Natural killer cell treated with Interleukin-12 subunit alpha and Interleukin-12 subunit beta and Interleukin-15 and Interleukin-18, amount 100 ng/mL, for 72 hours (primary cell): ENCODE data around the gene CDCA3. TPM values are rescaled to one million over a fixed set of nuclear protein-coding genes. Genes with fewer than 3 reads are reported as not detected.
"Not testable (repeated sequence)": the region's sequence is repeated elsewhere in the genome, so short reads cannot be mapped to it uniquely, and the experiment has no call there.

ENCODE experiments used
- ATAC-seq, 2 donors: fragments of 150-1000 bp; cut with Tn5 transposase in 1 of 2; sonication (Bioruptor Pico), chemical (Tn5 transposase) in 1 of 2; 2 replicates each; pipeline ENCODE4 v1.10.0; 2021
- DNase-seq: peaks from one replicate; pipeline ENCODE4 v3.0.0; 2022; ENCODE audit warnings: low spot score
- H3K27ac Mint-ChIP-seq, 2 donors: 1 replicate in 1 of 2; 2 replicates in 1 of 2; pipeline ENCODE4 v1.8.0; 2022; ENCODE audit warnings: mixed read lengths in 2 of 2, mild to moderate bottlenecking in 1 of 2, moderate library complexity in 1 of 2
- H3K27me3 Mint-ChIP-seq, 2 donors: 1 replicate in 1 of 2; 2 replicates in 1 of 2; pipeline ENCODE4 v1.8.0; 2022; ENCODE audit warnings: mixed read lengths in 2 of 2
- H3K36me3 Mint-ChIP-seq: one replicate; pipeline ENCODE4 v1.8.0; 2022; ENCODE audit warnings: mixed read lengths
- H3K4me1 Mint-ChIP-seq, 2 donors: 1 replicate in 1 of 2; 2 replicates in 1 of 2; pipeline ENCODE4 v1.8.0; 2022; ENCODE audit warnings: low read depth in 2 of 2, mixed read lengths in 2 of 2, mild to moderate bottlenecking in 1 of 2
- H3K4me3 Mint-ChIP-seq: one replicate; pipeline ENCODE4 v1.8.0; 2022; ENCODE audit warnings: mixed read lengths
- H3K9me3 Mint-ChIP-seq: 2 replicates; pipeline ENCODE4 v1.8.0; 2022; ENCODE audit warnings: mixed read lengths
- total RNA-seq, 2 donors: library from RNA; stranded (reverse); gene quantifications; one replicate each; pipeline ENCODE4 v1.2.3, GENCODE V29; 2022

CDCA3 gene
- total RNA-seq, 2 donors from 2014 or later: 40.7 to 105 TPM

DNA sequence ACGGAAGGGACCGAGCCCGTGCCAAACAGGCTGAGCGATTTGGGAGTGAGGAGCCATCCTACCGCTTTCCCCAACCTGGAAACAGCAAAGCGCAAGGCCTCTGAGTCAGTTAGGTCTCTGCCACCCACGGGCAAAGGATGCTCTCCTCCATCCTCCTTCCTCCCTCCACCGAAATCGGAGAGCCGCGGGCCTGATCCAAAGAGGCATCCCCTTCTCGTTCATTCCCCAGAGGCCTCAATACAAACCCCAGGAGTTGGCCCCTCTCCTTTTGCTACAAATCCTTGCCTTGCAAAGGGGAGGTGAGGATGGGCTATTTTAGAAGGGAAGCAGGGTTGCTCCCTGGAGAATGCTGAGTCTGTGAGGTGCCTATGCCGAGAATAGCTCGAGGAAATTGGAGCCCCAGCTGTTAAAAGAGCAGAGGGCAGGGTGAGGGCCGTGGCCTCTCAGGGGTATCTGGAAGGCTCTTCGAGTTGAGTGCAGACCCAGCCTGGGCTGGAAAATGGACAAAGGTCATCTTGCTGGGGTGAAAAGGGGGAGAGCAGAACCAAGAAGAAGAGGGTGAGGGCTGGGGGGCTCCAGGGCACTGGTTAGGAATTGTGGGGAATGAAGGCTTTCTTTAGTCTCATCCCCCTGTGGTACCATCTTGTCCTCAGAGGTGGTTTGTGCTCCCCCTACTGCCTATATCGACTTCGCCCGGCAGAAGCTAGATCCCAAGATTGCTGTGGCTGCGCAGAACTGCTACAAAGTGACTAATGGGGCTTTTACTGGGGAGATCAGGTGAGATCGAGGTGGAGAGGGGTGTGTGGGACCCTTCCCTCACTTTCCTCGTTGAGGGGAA, 17.3 kb upstream of the CDCA3 start:
- peaks cover 15% of the 10 kb centered on the region for H3K36me3 Mint-ChIP-seq
- no peaks in the 10 kb centered on the region for H3K27me3 Mint-ChIP-seq
- ATAC-seq (peak in 1 of 2 donors; percentile 0), DNase-seq (peak; percentile 60)
- H3K27ac Mint-ChIP-seq: peak overlapping the region; percentile 84 to 95
- peaks cover 44 to 49% of the 10 kb centered on the region in 2 donors for H3K4me1 Mint-ChIP-seq
- no peaks in the 10 kb centered on the region for H3K9me3 Mint-ChIP-seq
- peak overlapping the region; percentile 94 for H3K4me3 Mint-ChIP-seq

DNA sequence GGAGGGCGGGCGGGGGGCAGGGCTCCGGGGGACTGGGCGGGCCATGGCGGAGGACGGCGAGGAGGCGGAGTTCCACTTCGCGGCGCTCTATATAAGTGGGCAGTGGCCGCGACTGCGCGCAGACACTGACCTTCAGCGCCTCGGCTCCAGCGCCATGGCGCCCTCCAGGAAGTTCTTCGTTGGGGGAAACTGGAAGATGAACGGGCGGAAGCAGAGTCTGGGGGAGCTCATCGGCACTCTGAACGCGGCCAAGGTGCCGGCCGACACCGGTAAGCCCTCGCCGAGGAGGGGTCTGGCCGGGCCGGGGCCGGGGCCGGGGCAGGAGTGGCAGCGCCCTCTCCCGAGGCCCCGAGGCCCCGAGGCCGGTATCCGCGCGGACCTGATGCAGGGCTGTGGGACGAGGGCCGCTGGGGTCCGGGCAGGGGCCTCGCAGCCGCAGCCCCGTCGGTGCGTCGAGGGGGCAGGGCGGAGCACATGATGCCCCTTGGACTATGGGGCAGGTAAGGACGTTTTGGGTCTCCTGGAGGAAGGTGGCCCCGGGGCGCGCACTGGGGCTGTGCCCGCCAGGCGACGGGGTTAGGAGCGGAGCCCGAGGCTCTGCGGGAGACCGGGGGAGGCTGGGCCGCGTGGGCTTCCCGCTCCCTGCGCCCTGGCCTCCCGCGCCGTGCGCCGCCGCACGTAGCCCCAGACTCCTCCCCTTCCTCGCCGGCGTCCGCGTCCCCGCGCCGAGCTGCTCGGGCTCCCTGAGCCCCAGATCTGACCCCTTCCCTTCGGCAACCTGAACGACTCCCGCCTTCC, 16.5 kb upstream of the CDCA3 start, which contains the start of gene TPI1:
TPI1 (plus strand) TSS at position 119 of the 798 bp plus-strand sequence; CDS start at position 155, 36 bp downstream.
- Mint-ChIP-seq H3K36me3 (peaks cover 15% of the 10 kb centered on the region), H3K27ac (peak within 1 kb of the TSS; percentile 84 to 95), H3K4me3 (peak within 1 kb of the TSS; percentile 94), H3K9me3 (no peaks in the 10 kb centered on the region), H3K4me1 (peaks cover 44 to 45% of the 10 kb centered on the region in 2 donors), H3K27me3 (no peaks in the 10 kb centered on the region)
- DNase-seq: peak; percentile 89
- peak; percentile 88 to 92 for ATAC-seq

DNA sequence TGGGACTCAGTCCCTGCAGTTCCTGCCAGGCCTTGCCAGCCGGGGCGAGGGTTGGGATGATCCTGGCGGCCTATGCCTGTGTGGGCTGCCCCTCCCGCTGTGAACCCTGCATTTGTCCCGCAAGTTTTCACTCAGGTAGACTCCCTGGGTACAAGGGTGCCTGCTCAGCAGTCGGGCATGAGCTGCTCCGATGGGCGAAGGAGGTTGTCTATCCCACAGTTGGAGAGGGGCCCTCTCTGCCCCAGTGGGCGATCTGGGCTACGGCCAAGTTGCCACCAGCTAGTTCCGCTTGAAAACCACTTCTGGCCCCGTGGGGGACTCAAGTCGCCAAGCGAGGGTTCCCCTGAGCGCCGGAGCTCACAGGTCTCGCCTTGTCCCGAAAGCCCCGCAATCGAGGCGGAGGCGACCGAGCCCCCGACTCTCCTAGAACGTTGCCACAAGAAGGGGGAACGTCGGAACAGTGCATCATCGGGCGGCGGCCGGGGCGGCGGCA, 15.9 kb upstream of the CDCA3 start:
- peak overlapping the region; percentile 94 for H3K4me3 Mint-ChIP-seq
- peaks cover 38% of the 10 kb centered on the region in 2 donors for H3K4me1 Mint-ChIP-seq
- no peaks in the 10 kb centered on the region for H3K27me3 Mint-ChIP-seq
- peaks cover 15% of the 10 kb centered on the region for H3K36me3 Mint-ChIP-seq
- peak overlapping the region; percentile 84 to 95 for H3K27ac Mint-ChIP-seq
- no peaks in the 10 kb centered on the region for H3K9me3 Mint-ChIP-seq
- DNase-seq: no peak
- peak in 1 of 2 donors; percentile 2 for ATAC-seq

DNA sequence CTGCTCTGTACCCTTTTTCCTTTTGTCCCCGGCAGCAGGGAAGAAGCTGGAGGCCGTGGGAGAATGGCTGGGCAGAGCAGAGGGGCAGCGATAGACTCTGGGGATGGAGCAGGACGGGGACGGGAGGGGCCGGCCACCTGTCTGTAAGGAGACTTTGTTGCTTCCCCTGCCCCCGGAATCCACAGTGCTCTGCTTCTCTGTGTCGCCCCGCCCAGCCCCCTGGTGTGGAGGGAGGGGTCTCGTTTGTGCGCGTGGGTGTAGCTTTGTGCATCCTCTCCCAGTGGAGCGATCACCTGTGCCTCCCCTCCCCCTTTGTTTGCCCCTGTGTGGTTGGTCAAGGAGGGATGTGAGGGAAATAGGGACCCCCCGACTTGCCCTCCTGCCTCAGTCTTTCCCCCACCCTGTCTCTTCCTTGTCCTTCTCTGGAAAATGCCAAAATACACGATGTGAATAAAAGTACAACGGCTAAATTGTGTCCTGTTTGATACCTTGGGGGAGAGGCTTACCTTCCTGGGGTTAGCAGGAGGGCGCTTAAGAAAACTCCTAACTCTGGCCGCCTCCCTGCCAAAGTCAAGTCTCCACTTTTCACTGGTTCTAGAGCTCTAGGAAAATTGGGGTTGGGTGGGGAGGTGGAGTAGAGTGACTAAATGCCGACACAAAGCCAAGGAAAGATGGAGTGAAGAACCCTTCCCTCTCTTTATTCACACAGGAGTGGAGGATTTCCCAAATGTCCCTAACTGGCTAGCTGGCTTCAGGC, 15.3 kb upstream of the CDCA3 start:
- H3K36me3 Mint-ChIP-seq: peaks cover 15% of the 10 kb centered on the region
- H3K9me3 Mint-ChIP-seq: no peaks in the 10 kb centered on the region
- peak overlapping the region; percentile 94 for H3K4me3 Mint-ChIP-seq
- H3K4me1 Mint-ChIP-seq: peaks cover 33% of the 10 kb centered on the region in 2 donors
- H3K27me3 Mint-ChIP-seq: no peaks in the 10 kb centered on the region
- peak; percentile 60 for DNase-seq
- ATAC-seq: no peak
- peak overlapping the region; percentile 84 to 95 for H3K27ac Mint-ChIP-seq

DNA sequence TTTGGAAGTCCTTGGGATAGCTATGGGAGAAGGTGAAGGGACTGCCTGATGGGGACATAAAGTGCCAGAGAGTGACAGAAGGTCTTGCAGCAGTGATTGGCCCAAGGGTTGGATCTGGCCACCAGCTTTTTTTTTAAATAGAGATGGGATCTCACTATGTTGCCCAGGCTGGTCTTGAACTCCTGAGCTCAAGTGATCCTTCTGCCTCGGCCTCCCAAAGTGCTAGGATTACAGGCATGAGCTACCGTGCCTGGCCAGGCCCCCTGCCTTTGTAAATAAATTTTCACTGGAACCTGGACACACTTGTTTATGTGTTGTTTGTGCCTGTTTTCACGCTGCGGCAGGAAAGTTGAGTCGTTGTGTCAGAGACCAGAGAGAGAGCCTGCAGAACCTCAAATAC, 14.2 kb upstream of the CDCA3 start:
- Mint-ChIP-seq H3K36me3 (peaks cover 16% of the 10 kb centered on the region), H3K4me3 (peak overlapping the region; percentile 8), H3K4me1 (peaks cover 24 to 25% of the 10 kb centered on the region in 2 donors)
- not testable (repeated sequence) for H3K27ac Mint-ChIP-seq, H3K27me3 Mint-ChIP-seq, H3K9me3 Mint-ChIP-seq, DNase-seq, ATAC-seq

DNA sequence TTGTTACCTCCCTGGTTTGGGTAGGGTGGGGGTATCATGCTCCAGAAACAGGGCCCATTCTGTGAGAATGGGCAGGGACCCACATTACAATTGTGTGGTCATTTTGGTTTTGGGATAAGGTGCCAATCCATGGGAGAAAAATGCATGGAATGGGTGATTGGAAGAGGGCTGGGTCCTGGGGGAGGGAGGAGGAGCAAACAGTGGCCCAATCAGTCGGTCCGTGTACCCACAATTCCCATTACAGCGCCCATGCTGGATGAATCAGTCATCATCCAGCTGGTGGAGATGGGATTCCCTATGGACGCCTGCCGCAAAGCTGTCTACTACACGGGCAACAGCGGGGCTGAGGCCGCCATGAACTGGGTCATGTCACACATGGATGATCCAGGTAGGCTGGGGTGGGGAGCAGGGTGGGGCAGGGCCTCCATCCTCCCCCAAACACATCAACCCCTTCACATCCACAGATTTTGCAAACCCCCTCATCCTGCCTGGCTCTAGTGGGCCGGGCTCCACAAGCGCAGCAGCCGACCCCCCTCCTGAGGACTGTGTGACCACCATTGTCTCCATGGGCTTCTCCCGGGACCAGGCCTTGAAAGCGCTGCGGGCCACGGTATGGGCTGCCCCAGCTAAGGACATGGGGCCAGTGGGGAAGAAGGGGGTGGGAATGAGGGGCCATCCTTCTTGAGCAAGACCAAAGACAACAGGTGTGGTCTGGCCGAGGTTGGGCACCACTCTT, 12.7 kb upstream of the CDCA3 start:
- Mint-ChIP-seq H3K4me3 (no peak overlapping the region), H3K27me3 (no peaks in the 10 kb centered on the region), H3K9me3 (no peaks in the 10 kb centered on the region), H3K36me3 (peaks cover 11% of the 10 kb centered on the region), H3K4me1 (peaks cover 8 to 10% of the 10 kb centered on the region in 2 donors), H3K27ac (no peak overlapping the region)
- DNase-seq (peak; percentile 55), ATAC-seq (no peak)

DNA sequence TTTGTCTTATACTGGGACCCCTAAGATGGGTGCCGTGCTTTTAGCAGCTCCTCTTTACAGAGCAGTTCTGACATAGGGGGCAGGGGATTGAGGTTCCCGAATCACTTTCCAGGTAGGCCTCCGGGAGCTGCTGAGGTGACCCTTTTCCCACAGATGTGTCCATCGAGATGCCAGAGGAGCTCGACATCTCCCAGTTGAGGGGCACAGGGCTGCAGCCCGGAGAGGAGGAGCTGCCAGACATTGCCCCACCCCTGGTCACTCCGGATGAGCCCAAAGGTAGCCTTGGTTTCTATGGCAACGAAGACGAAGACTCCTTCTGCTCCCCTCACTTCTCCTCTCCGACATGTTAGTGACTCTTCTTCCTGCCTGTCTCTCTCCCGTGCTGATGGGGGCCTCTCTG, 11.9 kb upstream of the CDCA3 start:
- ATAC-seq (no peak), DNase-seq (peak; percentile 40)
- H3K9me3 Mint-ChIP-seq: no peaks in the 10 kb centered on the region
- no peaks in the 10 kb centered on the region for H3K27me3 Mint-ChIP-seq
- H3K4me3 Mint-ChIP-seq: no peak overlapping the region
- no peak overlapping the region for H3K27ac Mint-ChIP-seq
- peaks cover under 1 to 3% of the 10 kb centered on the region in 2 donors for H3K4me1 Mint-ChIP-seq
- H3K36me3 Mint-ChIP-seq: peaks cover 5% of the 10 kb centered on the region

DNA sequence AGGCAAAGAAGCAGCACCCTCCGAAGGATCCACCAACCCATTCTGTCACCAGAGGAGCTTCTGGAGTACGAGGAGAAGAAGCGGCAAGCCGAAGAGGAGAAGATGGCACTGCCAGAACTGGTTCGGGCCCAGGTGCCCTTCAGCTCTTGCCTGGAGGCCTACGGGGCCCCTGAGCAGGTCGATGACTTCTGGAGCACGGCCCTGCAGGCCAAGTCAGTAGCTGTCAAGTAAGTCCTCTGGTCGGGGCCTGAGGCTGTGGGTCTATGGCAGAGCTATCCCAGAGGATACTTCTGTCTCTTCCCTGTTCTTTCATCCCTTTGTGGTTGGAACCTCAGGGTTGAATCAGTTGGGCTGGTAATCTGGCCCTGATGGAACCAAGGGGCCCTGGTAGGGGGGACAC, 10.3 kb upstream of the CDCA3 start:
- Mint-ChIP-seq H3K27ac (no peak overlapping the region), H3K36me3 (peaks cover 15% of the 10 kb centered on the region), H3K4me3 (no peak overlapping the region), H3K27me3 (no peaks in the 10 kb centered on the region), H3K9me3 (no peaks in the 10 kb centered on the region), H3K4me1 (peaks cover 0 to under 1% of the 10 kb centered on the region in 2 donors)
- DNase-seq (peak; percentile 56), ATAC-seq (no peak)

DNA sequence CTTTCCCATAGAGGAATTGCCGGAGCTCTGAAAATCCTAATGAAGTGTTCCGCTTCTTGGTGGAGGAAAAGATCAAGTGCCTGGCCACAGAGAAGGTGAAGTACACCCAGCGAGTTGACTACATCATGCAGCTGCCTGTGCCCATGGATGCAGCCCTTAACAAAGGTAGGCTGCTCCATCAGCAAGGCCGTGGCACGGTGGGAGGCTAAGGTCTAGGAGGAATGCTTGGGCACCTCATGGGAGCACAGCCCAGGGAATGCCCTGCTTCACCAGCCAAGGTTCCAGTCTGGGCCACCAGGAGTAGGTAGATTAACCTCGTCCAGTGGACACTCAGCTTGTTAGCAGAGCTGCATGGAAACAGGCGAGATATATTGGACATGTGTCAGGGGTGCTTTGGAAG, 9.9 kb upstream of the CDCA3 start:
- Mint-ChIP-seq H3K27me3 (no peaks in the 10 kb centered on the region), H3K36me3 (peaks cover 15% of the 10 kb centered on the region), H3K9me3 (no peaks in the 10 kb centered on the region), H3K27ac (no peak overlapping the region), H3K4me1 (no peaks in the 10 kb centered on the region), H3K4me3 (no peak overlapping the region)
- ATAC-seq (no peak), DNase-seq (no peak)

DNA sequence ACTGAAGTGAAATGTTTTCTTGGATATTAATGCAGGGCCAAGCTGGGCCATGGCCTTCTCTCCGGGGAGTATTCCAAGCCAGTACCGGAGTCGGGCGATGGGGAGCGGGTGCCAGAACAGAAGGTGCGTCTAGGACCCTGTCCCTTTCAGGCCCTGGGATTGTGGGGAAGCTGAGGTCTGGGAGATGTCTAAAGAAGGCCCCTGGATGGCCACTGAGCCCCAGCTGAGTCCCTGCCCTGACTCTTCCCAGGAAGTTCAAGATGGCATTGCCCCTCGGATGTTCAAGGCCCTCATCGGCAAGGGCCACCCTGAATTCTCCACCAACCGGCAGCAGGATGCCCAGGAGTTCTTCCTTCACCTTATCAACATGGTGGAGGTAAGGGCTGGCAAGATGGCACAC, 9.0 kb upstream of the CDCA3 start:
- DNase-seq (no peak), ATAC-seq (no peak)
- Mint-ChIP-seq H3K36me3 (peaks cover 15% of the 10 kb centered on the region), H3K4me3 (no peak overlapping the region), H3K9me3 (no peaks in the 10 kb centered on the region), H3K27me3 (no peaks in the 10 kb centered on the region), H3K27ac (no peak overlapping the region), H3K4me1 (peaks cover 0 to 4% of the 10 kb centered on the region in 2 donors)

DNA sequence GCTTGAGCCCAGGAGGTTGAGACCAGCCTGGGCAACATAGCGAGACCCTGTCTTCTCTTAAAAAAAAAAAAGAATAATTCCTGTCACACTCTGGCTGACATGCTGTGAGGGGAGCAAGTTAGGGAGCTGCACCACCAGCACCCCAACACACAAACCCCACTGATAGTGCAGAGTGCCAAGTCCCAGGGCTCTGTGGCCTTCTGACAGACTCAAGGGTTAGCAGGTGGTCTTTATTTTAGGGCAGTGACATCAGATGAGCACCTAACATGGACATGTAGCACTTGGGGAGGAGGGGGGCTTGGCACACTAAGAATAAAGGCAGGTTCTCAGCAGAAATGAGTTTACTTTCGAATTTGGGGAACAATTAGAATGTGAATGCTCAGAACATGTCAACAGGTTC, 7.7 kb upstream of the CDCA3 start:
- no peak overlapping the region for H3K27ac Mint-ChIP-seq
- peaks cover 15% of the 10 kb centered on the region for H3K36me3 Mint-ChIP-seq

DNA sequence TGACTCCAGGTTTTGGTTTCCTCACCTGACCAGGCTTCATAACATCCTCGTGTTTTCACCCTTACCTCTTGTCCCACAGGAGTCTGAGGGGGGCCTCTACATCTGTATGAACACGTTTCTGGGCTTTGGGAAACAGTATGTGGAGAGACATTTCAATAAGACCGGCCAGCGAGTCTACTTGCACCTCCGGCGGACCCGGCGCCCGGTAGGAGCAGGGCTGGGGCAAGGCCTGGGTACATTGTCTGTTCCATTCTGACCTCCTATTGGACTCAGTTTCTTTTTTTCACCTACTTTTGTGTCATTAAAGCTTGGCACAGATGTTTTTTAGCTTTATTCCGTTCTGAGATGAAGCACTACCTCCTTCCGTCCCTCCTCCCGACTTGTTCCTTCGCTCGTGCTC, 4.2 kb upstream of the CDCA3 start:
- Mint-ChIP-seq H3K27me3 (no peaks in the 10 kb centered on the region), H3K36me3 (peaks cover 10% of the 10 kb centered on the region)
- DNase-seq: no peak

More for the DNA sequence above, 7.7 kb upstream of the CDCA3 start:
- DNase-seq: no peak
- Mint-ChIP-seq H3K9me3 (no peaks in the 10 kb centered on the region), H3K4me1 (peaks cover 5 to 9% of the 10 kb centered on the region in 2 donors), H3K27me3 (no peaks in the 10 kb centered on the region), H3K4me3 (no peak overlapping the region)
- ATAC-seq: no peak

DNA sequence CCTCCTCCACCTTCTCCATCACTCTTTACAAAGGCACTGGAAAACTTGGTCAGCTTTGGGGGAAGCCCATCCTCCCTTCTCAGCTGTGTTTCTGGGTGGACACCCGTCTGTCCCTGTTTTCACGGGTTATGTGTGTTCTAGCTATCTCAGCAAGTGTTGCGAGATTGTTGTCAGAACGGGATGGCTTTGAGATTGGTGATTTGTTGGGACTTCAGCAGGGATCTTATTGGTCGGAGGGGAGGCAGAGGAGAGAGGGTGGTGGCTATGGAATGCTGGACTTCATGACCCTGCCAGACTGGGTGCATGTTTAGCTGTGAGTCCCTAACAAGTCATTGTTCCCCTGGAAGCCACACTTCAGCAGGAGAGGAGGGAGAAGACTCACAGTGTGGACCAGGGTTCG, 3.0 kb upstream of the CDCA3 start:
- H3K9me3 Mint-ChIP-seq: no peaks in the 10 kb centered on the region

More for the DNA sequence above, 4.2 kb upstream of the CDCA3 start:
- Mint-ChIP-seq H3K4me3 (no peak overlapping the region), H3K27ac (peak overlapping the region in 1 of 2 donors; percentile 49), H3K4me1 (peaks cover 22 to 31% of the 10 kb centered on the region in 2 donors), H3K9me3 (no peaks in the 10 kb centered on the region)
- ATAC-seq: no peak

More for the DNA sequence above, 3.0 kb upstream of the CDCA3 start:
- ATAC-seq (no peak), DNase-seq (no peak)
- peaks cover 26 to 43% of the 10 kb centered on the region in 2 donors for H3K4me1 Mint-ChIP-seq
- H3K27ac Mint-ChIP-seq: peak overlapping the region; percentile 91 to 93
- H3K36me3 Mint-ChIP-seq: peaks cover 10% of the 10 kb centered on the region
- H3K27me3 Mint-ChIP-seq: no peaks in the 10 kb centered on the region
- peak overlapping the region; percentile 94 for H3K4me3 Mint-ChIP-seq
